H4 (cell line): ENCODE measurements around the gene FBXL2. TPM values are rescaled to one million over a fixed set of nuclear protein-coding genes. Genes with fewer than 3 reads are reported as not detected.
"Not testable (repeated sequence)": the region's sequence is repeated elsewhere in the genome, so short reads cannot be mapped to it uniquely, and the experiment has no call there.

Source experiments
- DNase-seq: peaks from one replicate; pipeline ENCODE4 v3.0.0-alpha.2; 2015; ENCODE audit warnings: low spot score
- total RNA-seq: library from RNA; depleted of rRNA; stranded (reverse); fragments of >200 nt; shearing (Covaris generic); gene quantifications from 2 replicates; pipeline ENCODE4 v1.2.3, GENCODE V29; 2014; rRNA removed

FBXL2 gene
- total RNA-seq, 1 experiment from 2014 or later, result 3.8 TPM

DNA sequence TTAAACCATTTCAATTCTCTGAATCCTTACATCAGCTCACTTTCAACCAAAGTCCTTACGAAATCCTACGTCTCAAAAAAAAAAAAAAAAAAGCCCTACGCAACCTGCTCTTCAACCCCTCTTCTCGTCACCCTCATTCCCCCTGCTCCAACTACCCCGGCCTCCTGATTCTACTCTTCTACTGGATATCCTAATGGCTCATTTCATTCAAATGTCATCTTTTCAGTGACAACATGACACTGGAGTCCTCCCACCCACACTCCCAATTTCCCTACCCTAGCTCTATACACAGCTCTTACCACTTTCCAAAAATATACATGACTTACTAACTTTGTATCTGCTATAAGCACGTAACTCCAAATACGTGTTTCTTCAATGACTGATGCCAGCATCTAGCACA is 151.5 kb downstream of the FBXL2 start:
- no peak for DNase-seq

DNA sequence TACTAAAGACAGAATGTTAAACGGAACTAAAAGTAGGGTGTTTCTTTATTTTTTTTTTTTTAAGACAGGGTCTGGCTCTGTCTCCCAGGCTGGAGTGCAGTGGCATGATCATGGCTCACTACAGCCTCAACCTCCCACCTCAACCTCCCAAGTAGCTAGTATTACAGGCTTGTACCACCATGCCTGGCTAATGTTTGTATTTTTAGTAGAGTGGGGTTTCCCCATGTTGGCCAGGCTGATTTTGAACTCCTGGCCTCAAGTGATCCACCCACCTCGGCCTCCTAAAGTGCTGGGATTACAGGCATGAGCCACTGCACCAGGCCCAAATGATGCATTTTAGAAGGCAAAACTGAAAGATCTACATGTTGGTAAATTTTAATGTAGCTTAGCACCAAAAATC is 152.1 kb downstream of the FBXL2 start:
- not testable (repeated sequence) for DNase-seq

GRCh38 chr3:33430061-33430460 is 152.8 kb downstream of the FBXL2 start:
- DNase-seq, result no peak

DNA sequence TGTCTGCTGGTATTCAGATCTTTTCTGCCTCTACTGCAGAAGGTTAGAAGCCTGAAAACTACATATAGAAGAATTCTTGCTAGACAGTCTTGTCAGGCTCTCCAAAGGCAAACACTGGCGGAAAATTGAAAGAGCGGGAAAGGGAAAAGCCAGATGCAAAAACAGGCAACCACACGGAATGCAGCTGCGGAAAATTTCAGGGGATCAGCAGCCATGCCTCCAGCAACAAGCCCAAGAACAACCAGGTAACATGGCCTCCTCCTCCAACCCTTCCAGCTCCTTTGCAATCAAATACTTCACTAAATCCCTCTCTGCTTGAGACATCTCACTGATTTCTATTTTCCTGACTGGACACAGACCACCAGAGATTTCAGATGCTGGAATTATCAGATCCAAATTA is 153.3 kb downstream of the FBXL2 start:
- DNase-seq, result no peak

- DNase-seq, result no peak
These were observed 156.6 kb downstream of the FBXL2 start for GRCh38 chr3:33433843-33434242.

Other genes with a start within 250 kb of the FBXL2 start
- 53.0 and 72.4 TPM in 2 replicates for gene GLB1, start 180.3 kb upstream of the FBXL2 start, total RNA-seq
- 0.23 and 1.2 TPM in 2 replicates for gene TMPPE, start 180.3 kb upstream of the FBXL2 start, total RNA-seq
- 284 and 343 TPM in 2 replicates for gene CRTAP, start 163.4 kb upstream of the FBXL2 start, total RNA-seq
- not detected in 2 replicates for gene SUSD5, start 58.6 kb upstream of the FBXL2 start, total RNA-seq
- 14.3 and 19.4 TPM in 2 replicates for gene UBP1, start 163.0 kb downstream of the FBXL2 start, total RNA-seq